PC-9 (cell line): ENCODE data around the gene SBDS. TPM values are rescaled to one million over a fixed set of nuclear protein-coding genes. Genes with fewer than 3 reads are reported as not detected.

Experiments
- BruUV-seq: library from RNA; stranded (reverse); fragments of 400-500 nt; replicated peaks from 2 replicates; lab custom pipeline; 2021; lab: Mats Ljungman, UMichigan
- CTCF ChIA-PET: fragments of 300-600 bp; sonication (Branson Sonifier 250); formaldehyde crosslinking; loops from one replicate; lab custom pipeline; 2022; ENCODE audit warnings: antibody characterized with exemption; lab: Charles Lee
- POLR2A ChIA-PET: fragments of 300-600 bp; sonication (Branson Sonifier 250); formaldehyde crosslinking; loops from one replicate; lab custom pipeline; 2022; ENCODE audit warnings: antibody characterized with exemption; ENCODE audit not compliant: unreplicated experiment; lab: Charles Lee
- DNase-seq, 2 experiments: peaks; one replicate each; pipeline versions ENCODE4 v3.0.0 to v3.0.0-alpha.2; 2015 to 2022; ENCODE audit warnings: mixed read lengths in 1 of 2
- H2AFZ ChIP-seq: fragments of 200-600 bp; sonication (generic); 2 replicates; pipeline ENCODE4 v1.8.1; 2017; ENCODE audit warnings: antibody characterized with exemption
- H3F3A ChIP-seq: fragments of 200-600 bp; sonication (generic); 2 replicates; pipeline ENCODE4 v1.8.1; 2017; ENCODE audit warnings: antibody characterized with exemption, mild to moderate bottlenecking, low read depth; ENCODE audit not compliant: insufficient read depth
- H3K27ac ChIP-seq: fragments of 200-600 bp; sonication (generic); 2 replicates; pipeline ENCODE4 v1.6.1; 2016; ENCODE audit warnings: mixed run types
- H3K27me3 ChIP-seq: fragments of 200-600 bp; sonication (generic); 2 replicates; pipeline ENCODE4 v1.6.1; 2016; ENCODE audit warnings: low read depth, mixed run types; ENCODE audit not compliant: insufficient read depth
- H3K36me3 ChIP-seq: fragments of 200-600 bp; sonication (generic); 2 replicates; pipeline ENCODE4 v1.6.1; 2016; ENCODE audit warnings: low read depth, mixed run types
- H3K4me1 ChIP-seq: fragments of 200-600 bp; sonication (generic); replicated peaks from 2 replicates; pipeline ENCODE4 v1.6.1; 2016; ENCODE audit warnings: mixed run types; ENCODE audit not compliant: insufficient read depth
- H3K4me2 ChIP-seq: fragments of 200-600 bp; sonication (generic); 2 replicates; pipeline ENCODE4 v1.6.1; 2017; ENCODE audit warnings: mixed run types
- H3K4me3 ChIP-seq: fragments of 200-600 bp; sonication (generic); 2 replicates; pipeline ENCODE4 v1.6.1; 2016; ENCODE audit warnings: mixed run types
- H3K79me2 ChIP-seq: fragments of 200-600 bp; sonication (generic); 2 replicates; pipeline ENCODE4 v1.6.1; 2017; ENCODE audit warnings: low read depth, mixed run types
- H3K9me2 ChIP-seq: fragments of 200-600 bp; sonication (generic); 2 replicates; pipeline ENCODE4 v1.8.1; 2017; ENCODE audit warnings: mild to moderate bottlenecking; ENCODE audit not compliant: insufficient read depth
- H3K9me3 ChIP-seq: fragments of 200-600 bp; sonication (generic); 2 replicates; pipeline ENCODE4 v1.8.1; 2016; ENCODE audit warnings: low read depth; ENCODE audit not compliant: insufficient read depth
- H4K20me1 ChIP-seq: fragments of 200-600 bp; sonication (generic); 2 replicates; pipeline ENCODE4 v1.8.1; 2017; ENCODE audit not compliant: insufficient read depth
- EZH2 ChIP-seq: fragments of 200-600 bp; sonication (generic); IDR thresholded peaks from 2 replicates; pipeline ENCODE4 v1.8.0; 2017; ENCODE audit warnings: antibody characterized with exemption, low read depth
- intact Hi-C: fragments of 100-400 bp; cut with micrococcal nuclease; formaldehyde crosslinking; loops from one replicate; pipeline ENCODE4 v1.10.0; 2022; ENCODE audit not compliant: unreplicated experiment
- total RNA-seq: library from RNA; stranded (reverse); gene quantifications from 2 replicates; pipeline ENCODE4 v1.2.3, GENCODE V29; 2021
- TF ChIP-seq, protein P1 (sequence below): fragments of 200-600 bp; sonication (generic); conservative IDR thresholded peaks from 2 replicates; pipeline ENCODE4 v1.6.1; 2017; ENCODE audit warnings: mixed run types, antibody characterized with exemption, mild to moderate bottlenecking, moderate library complexity

The SBDS gene
- total RNA-seq, 1 experiment from 2014 or later, result 65.1 TPM

DNA sequence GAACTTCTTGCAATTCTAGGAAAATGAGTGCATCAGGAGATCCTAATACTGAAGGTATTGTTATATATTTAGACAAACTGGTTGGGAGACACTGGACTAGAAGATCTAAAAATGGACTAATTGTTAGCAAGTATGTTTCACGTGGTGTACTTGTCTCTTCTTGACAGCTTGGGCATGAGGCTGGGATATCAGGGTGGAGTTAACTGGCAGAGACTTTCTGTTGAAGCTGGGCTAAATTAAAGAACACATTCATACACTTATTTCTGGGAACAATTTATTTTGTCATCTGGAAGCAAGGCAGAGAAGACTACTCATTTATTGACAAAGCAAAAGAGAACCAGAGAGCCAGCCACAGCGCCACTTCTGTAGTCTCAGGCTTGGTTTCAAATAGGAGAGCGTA is 27.1 kb upstream of the SBDS start:
- Histone ChIP-seq H3K4me1 (no peaks in the 10 kb centered on the region), H3K9me2 (no peaks in the 10 kb centered on the region), H3K9me3 (no peaks in the 10 kb centered on the region), H3K27ac (no peak overlapping the region), H3K4me3 (no peak overlapping the region), H3F3A (no peaks in the 10 kb centered on the region), H3K79me2 (no peaks in the 10 kb centered on the region), H3K27me3 (no peaks in the 10 kb centered on the region), H2AFZ (no peak overlapping the region), H3K36me3 (peaks cover 3% of the 10 kb centered on the region; the same call in 1 of the 2 replicates), H3K4me2 (no peak overlapping the region), H4K20me1 (no peaks in the 10 kb centered on the region)
- no peak for DNase-seq
- intact Hi-C loops, result no loop called here
- no TSS peak for BruUV-seq
- no peak for TF ChIP-seq EZH2
- TF ChIP-seq, protein P1, sequence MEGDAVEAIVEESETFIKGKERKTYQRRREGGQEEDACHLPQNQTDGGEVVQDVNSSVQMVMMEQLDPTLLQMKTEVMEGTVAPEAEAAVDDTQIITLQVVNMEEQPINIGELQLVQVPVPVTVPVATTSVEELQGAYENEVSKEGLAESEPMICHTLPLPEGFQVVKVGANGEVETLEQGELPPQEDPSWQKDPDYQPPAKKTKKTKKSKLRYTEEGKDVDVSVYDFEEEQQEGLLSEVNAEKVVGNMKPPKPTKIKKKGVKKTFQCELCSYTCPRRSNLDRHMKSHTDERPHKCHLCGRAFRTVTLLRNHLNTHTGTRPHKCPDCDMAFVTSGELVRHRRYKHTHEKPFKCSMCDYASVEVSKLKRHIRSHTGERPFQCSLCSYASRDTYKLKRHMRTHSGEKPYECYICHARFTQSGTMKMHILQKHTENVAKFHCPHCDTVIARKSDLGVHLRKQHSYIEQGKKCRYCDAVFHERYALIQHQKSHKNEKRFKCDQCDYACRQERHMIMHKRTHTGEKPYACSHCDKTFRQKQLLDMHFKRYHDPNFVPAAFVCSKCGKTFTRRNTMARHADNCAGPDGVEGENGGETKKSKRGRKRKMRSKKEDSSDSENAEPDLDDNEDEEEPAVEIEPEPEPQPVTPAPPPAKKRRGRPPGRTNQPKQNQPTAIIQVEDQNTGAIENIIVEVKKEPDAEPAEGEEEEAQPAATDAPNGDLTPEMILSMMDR, result no peak
- ChIA-PET CTCF (no interaction called here), POLR2A (no interaction called here)

DNA sequence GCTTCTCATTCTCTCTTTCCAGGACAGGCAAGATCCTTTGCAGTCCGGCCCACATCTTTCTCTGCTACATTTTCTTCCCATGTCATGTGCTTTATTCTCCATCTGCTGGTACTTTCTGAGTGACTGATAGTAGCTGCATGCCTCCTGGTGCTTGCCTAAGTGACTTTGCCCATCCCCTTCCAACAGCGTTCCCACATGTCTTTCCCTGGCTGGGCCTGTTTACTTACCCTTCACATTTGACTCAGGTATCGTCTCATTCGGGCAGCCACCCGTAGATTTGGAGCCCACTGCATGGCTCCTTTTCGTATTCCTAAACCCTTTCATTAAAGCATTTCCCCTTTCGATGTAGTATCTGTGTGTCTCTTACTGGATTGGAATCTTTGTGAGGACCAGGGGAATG is 25.9 kb upstream of the SBDS start:
- DNase-seq, result no peak
- CTCF ChIA-PET, result no interaction called here
- no peaks in the 10 kb centered on the region for H3K9me2 ChIP-seq
- H3K9me3 ChIP-seq, result no peaks in the 10 kb centered on the region
- no peaks in the 10 kb centered on the region for H3F3A ChIP-seq
- no peak overlapping the region for H2AFZ ChIP-seq
- no peaks in the 10 kb centered on the region for H3K79me2 ChIP-seq
- POLR2A ChIA-PET, result interaction anchor here (1.0 kb wide), 1 partner anchor 1983 kb away, joined by 3 read pairs; no protein-coding TSS in a partner anchor
- H3K4me2 ChIP-seq, result no peak overlapping the region
- no peaks in the 10 kb centered on the region for H3K27me3 ChIP-seq
- BruUV-seq, result no TSS peak
- H3K36me3 ChIP-seq, result peaks cover 3% of the 10 kb centered on the region; the same call in 1 of the 2 replicates
- H3K4me3 ChIP-seq, result no peak overlapping the region
- H3K27ac ChIP-seq, result no peak overlapping the region
- TF ChIP-seq, protein P1, result no peak
- no peak for TF ChIP-seq EZH2
- H3K4me1 ChIP-seq, result no peaks in the 10 kb centered on the region
- intact Hi-C loops, result no loop called here
- H4K20me1 ChIP-seq, result no peaks in the 10 kb centered on the region

DNA sequence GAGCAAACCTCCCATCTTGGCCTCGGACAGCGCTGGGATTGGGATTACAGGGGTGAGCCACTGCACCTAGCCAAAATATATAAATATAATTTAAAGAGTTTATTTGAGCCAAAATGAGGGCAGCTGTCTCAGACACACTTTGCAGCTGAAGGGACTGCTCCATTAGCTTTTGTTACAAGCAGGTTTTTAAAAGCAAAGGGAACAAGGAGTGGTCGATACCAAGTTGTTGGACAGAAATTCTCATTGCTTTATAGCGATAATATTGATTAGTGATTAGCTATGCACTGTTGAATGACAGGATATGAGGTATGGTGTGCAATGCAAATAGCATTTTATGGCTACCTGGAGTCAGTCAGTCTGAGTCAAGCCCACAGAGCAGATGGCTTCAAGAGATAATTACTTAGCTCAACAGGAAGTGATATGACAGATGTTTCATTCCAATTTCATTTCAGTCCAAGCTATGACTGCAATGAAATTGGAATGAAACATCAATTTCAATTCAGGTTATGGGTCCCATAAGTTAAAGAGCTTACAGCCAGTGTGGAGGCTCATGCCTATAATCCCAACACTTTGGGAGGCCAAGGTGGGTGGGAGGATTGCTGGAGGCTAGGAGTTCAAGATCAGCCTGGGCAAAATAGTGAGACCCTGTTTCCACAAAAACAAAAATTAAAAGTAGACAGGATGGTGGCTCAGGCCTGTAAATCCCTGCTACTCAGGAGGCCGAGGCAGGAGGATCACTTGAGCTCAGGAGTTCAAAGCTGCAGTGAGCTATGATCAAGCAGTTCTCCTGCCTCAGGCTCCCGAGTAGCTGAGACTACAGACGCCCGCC is 24.4 kb upstream of the SBDS start:
- Histone ChIP-seq H3K4me1 (no peaks in the 10 kb centered on the region), H3K9me3 (no peaks in the 10 kb centered on the region), H3K79me2 (no peaks in the 10 kb centered on the region), H3K4me3 (no peak overlapping the region), H3K36me3 (peaks cover 3% of the 10 kb centered on the region; the same call in 1 of the 2 replicates), H3K4me2 (no peak overlapping the region), H3K27me3 (no peaks in the 10 kb centered on the region), H3F3A (no peaks in the 10 kb centered on the region), H2AFZ (no peak overlapping the region), H3K9me2 (no peaks in the 10 kb centered on the region), H3K27ac (no peak overlapping the region), H4K20me1 (no peaks in the 10 kb centered on the region)
- ChIA-PET POLR2A (no interaction called here), CTCF (interaction anchor here (0.6 kb wide), 1 partner anchor 9 kb away, joined by 4 read pairs; no protein-coding TSS in a partner anchor)
- TF ChIP-seq EZH2, result no peak
- TF ChIP-seq, protein P1, result no peak
- no TSS peak for BruUV-seq
- DNase-seq, result no peak
- intact Hi-C loops, result no loop called here
